Spinal cord (tissue), 10 donors: ENCODE measurements around the gene KIF1A. TPM values are rescaled to one million over a fixed set of nuclear protein-coding genes. Genes with fewer than 3 reads are reported as not detected.

Experiments
- DNase-seq, 6 donors: peaks; one replicate each; pipeline versions ENCODE4 v3.0.0 to v3.0.0-alpha.2; 2013 to 2015; ENCODE audit warnings: low spot score in 6 of 6, low read depth in 4 of 6
- H3K27ac ChIP-seq: one replicate; pipeline ENCODE4 v1.5.1; 2013; ENCODE audit warnings: low read depth, low read length, control low read depth
- H3K27me3 ChIP-seq: one replicate; pipeline ENCODE4 v1.6.1; 2013; ENCODE audit warnings: low read length; ENCODE audit not compliant: control insufficient read depth, insufficient read depth
- H3K36me3 ChIP-seq: one replicate; pipeline ENCODE4 v1.6.1; 2013; ENCODE audit warnings: low read length; ENCODE audit not compliant: control insufficient read depth, insufficient read depth
- H3K4me1 ChIP-seq: one replicate; pipeline ENCODE4 v1.6.1; 2013; ENCODE audit warnings: low read length; ENCODE audit not compliant: control insufficient read depth, insufficient read depth
- H3K4me3 ChIP-seq: one replicate; pipeline ENCODE4 v1.5.1; 2013; ENCODE audit warnings: low read depth, low read length, control low read depth
- H3K9me3 ChIP-seq: one replicate; pipeline ENCODE4 v1.6.1; 2013; ENCODE audit warnings: low read length; ENCODE audit not compliant: control insufficient read depth, insufficient read depth
- WGBS: methylation state at CpG from one replicate; pipeline ENCODE4 v1.1.5; 2013; ENCODE audit warnings: missing lambda C conversion rate; ENCODE audit not compliant: insufficient coverage; 5-methylcytosine and 5-hydroxymethylcytosine counted together
- polyA plus RNA-seq, 2 donors: library from polyadenylated mRNA; unstranded; fragments of 120-200 nt; gene quantifications; one replicate each; pipeline ENCODE4 v1.2.1, GENCODE V29; 2013; ENCODE audit not compliant: insufficient read length in 2 of 2
- total RNA-seq, 2 donors: library from RNA; depleted of rRNA in 1 of 2; stranded (reverse); fragments of 120-200 nt in 1 of 2; fragments of >200 nt in 1 of 2; gene quantifications; one replicate each; pipeline versions ENCODE4 v1.2.3 to v1.2.4, GENCODE V29; 2013 to 2014
- donor health status: healthy.

The KIF1A gene
- total and polyA plus RNA-seq, 4 donors: 125 to 519 (median 317) TPM

DNA sequence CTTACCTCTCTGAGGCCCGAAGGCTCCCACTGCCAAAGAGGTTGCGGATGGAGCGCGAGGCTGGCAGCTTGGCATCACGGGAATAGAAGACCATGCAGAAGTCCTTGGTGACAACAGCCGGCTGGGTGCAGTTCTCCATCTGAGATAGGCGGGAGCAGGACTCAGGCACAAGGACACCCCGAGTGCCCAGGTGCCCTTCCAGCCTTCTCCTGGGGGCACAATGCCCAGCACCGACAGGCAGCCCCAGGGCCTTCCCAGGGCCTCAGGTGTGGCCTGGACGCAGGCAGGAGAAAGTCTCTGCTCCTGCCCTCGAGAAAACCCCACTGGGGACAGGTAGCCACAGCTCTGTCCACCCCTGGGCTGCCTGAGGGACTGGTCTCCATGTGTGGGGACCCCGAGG lies 94.8 kb downstream of the KIF1A start:
- 87% methylated on average over 12 of the region's 12 CpGs for WGBS
- peaks cover 100% of the 10 kb centered on the region for H3K36me3 ChIP-seq
- no peak overlapping the region for H3K4me3 ChIP-seq
- H3K27me3 ChIP-seq: no peaks in the 10 kb centered on the region
- DNase-seq: no peak
- peaks cover 2% of the 10 kb centered on the region for H3K4me1 ChIP-seq
- H3K27ac ChIP-seq: no peak overlapping the region
- no peaks in the 10 kb centered on the region for H3K9me3 ChIP-seq

GRCh38 chr2:240724431-240724830 lies 95.6 kb downstream of the KIF1A start:
- Histone ChIP-seq H3K27ac (no peak overlapping the region), H3K27me3 (no peaks in the 10 kb centered on the region), H3K36me3 (peaks cover 100% of the 10 kb centered on the region), H3K4me1 (no peaks in the 10 kb centered on the region), H3K4me3 (no peak overlapping the region), H3K9me3 (no peaks in the 10 kb centered on the region)
- DNase-seq: no peak
- 95% methylated on average over 10 of the region's 10 CpGs for WGBS

DNA sequence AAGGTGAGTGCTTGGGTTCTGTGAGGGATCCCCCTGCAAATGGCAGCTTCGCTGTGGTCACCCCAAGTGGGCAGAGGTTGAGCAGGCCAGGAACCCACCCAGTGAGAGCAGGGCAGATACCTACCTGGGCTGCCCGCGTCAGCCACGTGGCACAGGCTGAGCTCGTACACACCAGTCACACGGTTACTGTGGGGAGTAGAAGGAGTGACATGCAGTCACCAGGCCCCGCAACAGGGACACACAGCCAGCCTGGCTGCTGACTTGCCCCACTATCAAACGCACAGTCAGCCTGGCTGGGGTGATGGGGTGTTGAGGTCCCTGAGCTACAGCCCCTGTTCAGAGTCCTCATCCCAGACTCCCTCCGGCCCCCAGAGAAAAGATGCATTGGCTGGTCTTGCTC lies 96.2 kb downstream of the KIF1A start:
- Histone ChIP-seq H3K4me1 (no peaks in the 10 kb centered on the region), H3K4me3 (no peak overlapping the region), H3K9me3 (no peaks in the 10 kb centered on the region), H3K27ac (no peak overlapping the region), H3K27me3 (no peaks in the 10 kb centered on the region), H3K36me3 (peaks cover 100% of the 10 kb centered on the region)
- WGBS: 95% methylated on average over 8 of the region's 9 CpGs
- no peak for DNase-seq

DNA sequence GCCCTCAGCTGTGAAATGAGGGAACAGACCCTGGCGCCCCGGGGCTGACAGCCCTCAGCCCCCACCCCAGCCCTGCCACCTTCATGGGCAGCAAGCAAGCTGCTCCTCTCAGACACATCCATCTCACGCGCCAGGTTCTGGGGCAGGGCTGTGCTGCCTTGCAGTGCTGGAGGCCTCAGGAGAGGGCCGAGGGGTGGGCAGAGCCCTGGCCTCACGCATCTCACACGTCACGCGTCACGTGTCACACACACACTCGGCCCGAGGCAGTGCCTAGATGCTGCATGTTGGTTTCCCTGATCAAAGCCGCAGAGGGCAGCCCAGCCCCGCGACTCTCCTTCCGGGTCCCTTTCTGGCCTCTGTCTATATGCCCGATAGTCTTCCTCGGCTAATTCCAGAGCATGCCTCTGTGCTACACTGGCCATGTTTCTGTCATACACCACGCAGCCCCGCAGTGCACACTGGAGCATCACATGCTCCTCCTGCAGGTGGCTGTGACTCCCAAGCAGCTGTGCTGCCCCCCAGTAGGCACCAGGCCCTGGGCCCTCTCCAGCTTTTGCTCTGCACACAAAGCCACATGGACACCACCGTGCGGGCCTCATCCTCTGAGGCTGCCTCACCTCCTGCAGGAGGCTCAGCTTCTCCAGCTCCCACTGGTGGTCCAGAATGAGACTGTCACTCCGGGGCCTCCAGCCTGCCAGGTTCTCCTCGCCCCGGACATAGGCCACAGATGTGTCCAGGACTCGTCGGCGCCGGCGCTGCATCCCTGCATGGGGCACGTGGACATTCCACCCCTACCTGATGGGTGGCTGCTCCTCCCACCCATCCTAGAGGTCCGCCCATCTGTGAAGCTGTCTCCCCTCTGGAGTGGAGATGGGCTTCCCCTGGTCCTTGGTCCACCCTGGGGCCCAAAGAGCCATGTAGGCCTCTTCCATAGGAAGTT lies 97.0 kb downstream of the KIF1A start:
- Histone ChIP-seq H3K36me3 (peaks cover 100% of the 10 kb centered on the region), H3K4me1 (no peaks in the 10 kb centered on the region), H3K4me3 (no peak overlapping the region), H3K27ac (no peak overlapping the region), H3K27me3 (no peaks in the 10 kb centered on the region), H3K9me3 (no peaks in the 10 kb centered on the region)
- WGBS: 89% methylated on average over 32 of the region's 32 CpGs
- no peak for DNase-seq

DNA sequence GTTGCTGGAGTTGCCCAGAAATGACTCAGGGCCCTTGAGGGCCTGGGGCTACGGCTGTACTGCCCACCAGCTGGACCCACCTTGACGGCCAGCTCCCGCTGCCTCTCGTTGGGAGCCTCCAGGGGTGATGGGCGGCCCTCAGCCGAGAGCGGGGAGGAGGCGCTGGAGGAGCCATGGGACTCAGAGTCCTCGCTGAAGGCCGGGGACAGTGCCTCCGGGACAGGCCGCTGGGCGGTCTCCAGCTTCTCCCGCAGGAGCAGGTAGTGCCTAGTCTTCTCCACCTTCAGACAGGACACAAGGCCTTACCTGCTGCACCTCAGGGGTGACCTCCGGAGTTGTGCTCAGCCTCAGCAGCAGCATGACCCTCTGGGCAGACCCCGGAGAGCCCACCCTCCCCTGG lies 97.6 kb downstream of the KIF1A start:
- Histone ChIP-seq H3K36me3 (peaks cover 100% of the 10 kb centered on the region), H3K4me3 (no peak overlapping the region), H3K4me1 (no peaks in the 10 kb centered on the region), H3K27me3 (no peaks in the 10 kb centered on the region), H3K9me3 (no peaks in the 10 kb centered on the region), H3K27ac (no peak overlapping the region)
- WGBS: 95% methylated on average over 14 of the region's 16 CpGs
- no peak for DNase-seq

DNA sequence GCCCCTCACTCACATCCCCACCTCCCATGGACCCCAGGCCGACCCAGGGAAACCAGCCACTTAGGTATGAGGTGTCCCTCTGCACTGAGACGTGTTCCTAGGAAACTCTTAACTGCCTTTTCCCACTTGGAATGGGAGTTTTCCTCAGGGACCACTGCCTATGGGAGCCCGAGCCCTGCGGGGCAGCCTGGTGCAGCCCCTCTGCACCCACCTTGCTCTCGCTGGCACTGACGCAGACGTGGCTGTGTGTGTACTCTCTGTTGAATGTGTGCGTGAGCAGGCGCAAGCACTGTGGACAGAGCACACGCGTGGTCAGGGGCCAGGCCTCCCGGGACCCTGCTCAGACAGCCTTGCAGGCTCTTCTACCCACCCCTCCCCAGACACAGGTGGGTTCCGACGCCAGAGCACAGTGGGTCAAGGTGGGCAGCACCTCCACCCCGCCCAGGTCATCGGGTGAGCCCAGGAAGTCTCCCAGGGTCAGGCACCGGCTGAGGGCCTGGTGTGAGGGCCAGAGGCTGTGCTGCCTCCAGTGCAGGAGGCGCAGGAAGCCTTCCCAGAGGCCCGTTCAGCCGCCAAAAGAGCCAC lies 98.3 kb downstream of the KIF1A start:
- Histone ChIP-seq H3K4me3 (no peak overlapping the region), H3K27me3 (no peaks in the 10 kb centered on the region), H3K9me3 (no peaks in the 10 kb centered on the region), H3K36me3 (peaks cover 100% of the 10 kb centered on the region), H3K27ac (no peak overlapping the region), H3K4me1 (no peaks in the 10 kb centered on the region)
- WGBS: 92% methylated on average over 12 of the region's 20 CpGs
- no peak for DNase-seq

DNA sequence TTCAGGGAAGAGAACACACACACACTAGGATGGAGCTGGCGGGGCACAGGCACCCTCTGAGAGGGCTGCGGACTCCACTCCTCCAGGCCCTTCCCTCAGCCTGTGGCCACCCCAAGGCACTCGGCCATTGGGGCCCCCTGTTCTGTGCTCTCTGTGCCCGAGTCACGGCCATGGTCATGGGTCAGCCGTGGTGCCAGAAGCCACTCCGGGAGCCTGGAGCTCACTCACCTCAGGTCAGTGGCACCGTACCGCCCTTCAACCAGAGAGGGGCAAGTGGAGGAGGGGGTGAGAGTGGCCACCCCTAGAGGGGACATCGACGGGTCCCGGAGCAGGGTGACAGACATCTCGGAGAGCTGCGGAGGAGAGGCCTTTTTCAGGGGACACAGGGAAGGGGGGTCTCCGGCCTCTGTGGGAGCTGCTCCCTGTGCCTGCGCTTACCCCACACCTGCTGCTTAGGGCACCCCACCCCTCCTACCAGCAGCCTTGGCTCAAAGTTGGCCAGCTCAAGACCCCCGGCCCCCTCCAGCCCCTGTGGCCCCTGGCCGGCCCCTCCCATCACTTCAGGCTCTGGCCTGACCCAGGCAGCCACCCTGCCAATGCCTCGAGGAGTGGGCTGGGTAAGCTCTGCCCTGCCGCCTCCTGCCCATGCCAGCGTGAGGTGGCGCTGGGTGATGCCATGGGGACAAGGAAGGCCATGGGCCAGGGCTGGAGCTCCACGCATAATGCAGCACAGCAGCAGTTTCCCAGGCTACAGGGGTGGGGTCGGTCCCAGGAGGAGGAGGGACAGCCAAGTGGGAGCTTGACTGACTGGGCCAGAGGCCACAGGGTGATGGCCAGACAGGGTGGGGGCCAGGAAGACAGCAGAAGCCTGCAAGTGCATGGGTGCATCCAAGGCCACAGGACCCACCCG lies 99.1 kb downstream of the KIF1A start:
- no peak for DNase-seq
- H3K27ac ChIP-seq: no peak overlapping the region
- H3K36me3 ChIP-seq: peaks cover 100% of the 10 kb centered on the region
- H3K9me3 ChIP-seq: no peaks in the 10 kb centered on the region
- H3K4me3 ChIP-seq: no peak overlapping the region
- 91% methylated on average over 25 of the region's 25 CpGs for WGBS
- no peaks in the 10 kb centered on the region for H3K27me3 ChIP-seq
- no peaks in the 10 kb centered on the region for H3K4me1 ChIP-seq

DNA sequence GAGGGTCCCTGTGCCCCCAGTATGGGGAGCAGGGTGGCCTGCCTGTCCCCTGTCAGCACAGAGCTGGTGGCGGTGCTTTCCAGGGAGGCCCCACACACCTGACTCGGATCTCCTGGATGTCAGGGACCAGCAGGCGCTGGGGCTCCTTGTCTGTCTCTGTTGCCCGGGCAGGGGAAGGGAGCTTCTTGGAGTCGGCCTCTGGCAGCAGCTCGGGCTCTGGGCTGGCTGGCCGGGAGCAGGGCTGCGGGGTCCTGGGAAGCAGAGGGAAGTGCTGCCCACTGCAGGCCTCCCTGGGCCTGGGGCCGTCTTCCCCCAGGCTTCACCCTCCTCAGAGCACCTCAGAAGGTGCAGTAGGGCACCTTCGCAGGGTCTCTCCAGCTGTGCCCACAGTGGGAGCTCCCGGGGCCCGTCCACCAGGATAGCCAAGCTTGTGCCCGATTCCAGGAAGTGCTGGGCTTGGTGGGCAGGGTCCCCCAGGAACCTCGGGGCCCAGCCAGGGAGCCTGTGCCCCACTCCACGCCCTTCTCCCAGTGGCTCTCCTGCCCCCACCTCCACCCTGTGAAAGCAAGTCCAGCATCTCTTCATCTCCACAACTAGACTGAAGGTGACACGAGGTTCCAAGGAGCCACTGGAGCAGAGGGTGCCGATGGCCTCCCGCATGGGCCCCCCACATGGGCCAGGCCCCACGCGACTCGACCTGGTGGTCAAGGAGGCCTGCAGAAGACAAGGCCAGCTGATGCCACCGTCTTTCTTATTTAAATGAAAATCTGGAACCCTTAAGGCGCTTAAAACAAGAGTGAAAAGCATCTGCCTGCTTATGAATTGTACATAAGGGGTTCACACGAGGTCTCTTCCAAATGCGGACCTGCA lies 100.1 kb downstream of the KIF1A start:
- WGBS: 92% methylated on average over 23 of the region's 25 CpGs

More for the DNA sequence above, 100.1 kb downstream of the KIF1A start:
- Histone ChIP-seq H3K4me3 (no peak overlapping the region), H3K27ac (no peak overlapping the region), H3K27me3 (no peaks in the 10 kb centered on the region), H3K9me3 (no peaks in the 10 kb centered on the region), H3K4me1 (peaks cover 7% of the 10 kb centered on the region), H3K36me3 (peaks cover 100% of the 10 kb centered on the region)
- no peak for DNase-seq
